SKM-1 treated with dmso at 0.1 percent for 144 hours (cell line): ENCODE results near the gene SMARCA1.

ENCODE experiments used
- DNase-seq: peaks from one replicate; lab custom pipeline; 2025; ENCODE audit not compliant: unreplicated experiment; lab: John Stamatoyannopoulos, UW

Gene SMARCA1

GRCh38 chrX:129461801-129462456 is 61.4 kb downstream of the SMARCA1 start:
- DNase-seq: no peak

- DNase-seq: no peak
Observed at GRCh38 chrX:129452523-129452922, 70.8 kb downstream of the SMARCA1 start.

DNA sequence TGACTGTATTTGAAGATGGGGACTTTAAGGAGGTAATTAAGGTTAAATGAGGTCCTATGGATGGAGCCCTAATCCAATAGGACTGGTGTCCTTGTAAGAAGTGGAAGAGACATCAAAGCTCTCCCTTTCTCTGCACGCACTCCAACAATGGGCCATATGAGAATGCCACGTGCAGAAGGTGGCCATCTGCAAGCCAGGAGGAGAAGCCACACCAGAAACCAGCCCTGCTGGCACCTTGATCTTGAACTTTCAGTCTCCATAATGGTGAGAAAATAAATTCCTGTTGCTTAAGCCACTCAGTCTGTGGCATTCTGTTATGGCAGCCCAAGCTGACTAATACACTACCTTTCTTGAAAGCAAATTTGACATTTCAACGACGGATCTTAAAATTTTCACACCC is 73.2 kb downstream of the SMARCA1 start:
- DNase-seq: no peak

DNA sequence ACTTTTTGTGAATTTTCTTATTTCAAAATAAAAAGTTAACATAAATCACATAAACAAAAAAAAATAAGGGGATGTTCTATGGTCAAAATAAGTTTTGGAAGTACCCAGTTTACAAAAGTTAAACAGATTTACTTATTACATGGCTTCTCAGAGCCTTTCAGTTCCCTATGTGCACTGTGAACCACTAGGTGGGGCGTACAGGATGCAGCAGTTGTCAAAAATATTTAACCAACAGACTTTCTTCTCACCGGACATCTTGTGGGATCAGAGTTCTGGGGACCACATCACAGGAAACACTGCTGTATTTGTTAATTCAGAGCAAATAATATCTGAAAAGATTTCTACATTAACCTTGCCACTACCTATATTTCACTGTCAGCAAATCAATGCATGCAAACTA is 74.1 kb downstream of the SMARCA1 start:
- no peak for DNase-seq

GRCh38 chrX:129445436-129445835 is 77.9 kb downstream of the SMARCA1 start:
- DNase-seq: no peak

DNA sequence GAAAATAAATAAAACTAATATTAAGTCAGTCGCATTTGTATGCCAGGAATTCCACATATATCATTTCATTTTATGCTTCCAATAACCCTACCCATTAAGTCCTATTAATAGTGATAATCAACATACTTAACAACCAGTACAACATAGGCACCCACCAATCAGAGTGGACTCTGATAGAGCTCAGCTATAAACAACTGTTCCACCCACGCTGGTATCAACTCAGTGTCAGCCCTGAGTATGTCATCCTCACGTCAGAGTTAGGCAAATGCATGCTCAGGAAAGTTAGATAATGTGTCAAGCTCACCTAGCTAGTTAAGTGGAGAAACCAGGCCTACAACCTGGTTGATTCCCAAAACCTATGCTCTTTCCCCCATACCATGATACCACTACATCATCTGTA is 89.3 kb downstream of the SMARCA1 start:
- DNase-seq: no peak

- DNase-seq: no peak
Observed at GRCh38 chrX:129433461-129433860, 89.8 kb downstream of the SMARCA1 start.

DNA sequence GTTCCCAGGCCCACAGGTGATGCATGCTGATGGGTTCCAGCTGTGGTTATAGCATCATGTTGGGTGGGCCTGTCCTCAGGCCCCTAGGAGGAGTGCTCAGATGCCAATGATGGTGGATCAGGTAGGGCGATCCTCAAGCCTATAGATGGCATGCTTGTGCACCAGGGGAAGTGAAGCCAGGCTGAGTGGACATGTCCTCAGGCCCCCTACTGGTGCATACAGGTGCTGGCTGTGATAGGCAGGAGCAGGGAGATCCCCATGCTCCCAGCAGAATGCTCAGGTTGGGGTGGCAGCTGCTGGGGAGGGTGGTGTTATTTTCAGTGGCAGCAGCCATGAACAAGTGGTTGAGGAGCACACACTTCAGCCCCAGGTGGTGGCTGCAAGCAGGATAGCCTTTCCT is 96.0 kb downstream of the SMARCA1 start:
- no peak for DNase-seq

GRCh38 chrX:129423191-129423590 is 100.1 kb downstream of the SMARCA1 start:
- DNase-seq: no peak

DNA sequence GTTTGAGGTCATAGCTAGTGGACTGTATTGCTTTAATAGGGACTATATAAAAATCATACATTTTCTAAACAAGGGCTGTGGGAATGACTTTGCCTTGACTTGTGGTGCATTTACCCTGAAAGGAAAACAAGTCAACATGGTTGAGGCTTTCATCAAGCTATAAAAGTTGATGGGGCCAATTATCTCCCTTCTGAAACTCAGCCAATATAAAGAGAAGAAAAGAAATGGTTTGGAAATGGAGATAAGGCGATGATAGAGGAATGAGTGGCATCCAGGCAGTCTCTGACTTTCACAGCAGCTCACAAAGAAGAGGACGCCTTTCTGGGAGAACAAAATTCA is 118.7 kb downstream of the SMARCA1 start:
- DNase-seq: no peak

DNA sequence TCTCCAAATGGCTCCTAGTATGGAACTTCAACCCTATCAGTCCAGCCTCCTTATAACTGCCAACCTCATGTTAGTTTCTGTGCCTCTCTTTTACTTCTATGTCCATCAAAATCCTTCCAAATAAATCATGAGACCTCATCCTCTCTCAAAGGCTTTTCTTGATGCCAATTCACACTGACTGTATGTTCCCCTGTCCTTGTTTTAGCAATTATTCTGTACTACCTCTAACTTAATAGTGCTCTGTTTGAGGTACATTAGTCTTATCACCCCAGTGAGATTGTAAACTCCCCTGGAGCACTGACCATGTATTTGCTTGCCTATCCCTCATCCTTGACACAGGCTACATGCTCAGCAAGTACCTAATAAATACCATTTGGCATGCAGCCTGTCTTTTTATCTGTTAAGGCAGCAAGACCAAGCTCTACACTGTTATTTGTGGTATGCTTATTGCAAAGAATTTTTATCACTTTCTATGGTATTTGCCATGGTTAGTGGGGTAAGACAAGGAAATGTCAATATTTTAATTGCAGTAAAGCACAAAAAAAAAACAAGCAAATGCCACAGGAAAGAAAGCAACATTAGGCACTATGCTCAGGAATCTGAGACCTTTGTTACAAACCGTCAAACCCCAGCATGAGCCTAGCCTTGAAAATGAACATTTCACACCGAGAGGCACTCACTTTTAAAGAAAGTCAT is 119.2 kb downstream of the SMARCA1 start:
- no peak for DNase-seq
